H1 (cell line): ENCODE data around the gene FSTL4. TPM values are rescaled to one million over a fixed set of nuclear protein-coding genes. Genes with fewer than 3 reads are reported as not detected.

Experiments used
- CTCF ChIA-PET: fragments of 300-600 bp; sonication (Branson Sonifier 250); formaldehyde crosslinking; loops from one replicate; lab custom pipeline; 2021; ENCODE audit not compliant: partially characterized antibody; lab: Charles Lee
- POLR2A ChIA-PET: fragments of 300-600 bp; sonication (Branson Sonifier 250); formaldehyde crosslinking; loops from one replicate; lab custom pipeline; 2021; ENCODE audit warnings: inconsistent platforms; ENCODE audit not compliant: partially characterized antibody; lab: Charles Lee
- DNase-seq, 2 experiments: peaks; one replicate each; pipeline versions ENCODE4 v3.0.0 to v3.0.0-alpha.2; 2010 to 2022; ENCODE audit warnings: low spot score in 2 of 2, low read depth in 1 of 2, mixed read lengths in 1 of 2
- FAIRE-seq: peaks from 2 replicates; lab custom pipeline; 2011; peaks lifted over from hg19 to GRCh38; lab: Jason Lieb, UNC
- H2AFZ ChIP-seq: 2 replicates; pipeline ENCODE4 v1.8.1; 2012; ENCODE audit warnings: low read length, inconsistent platforms
- H2AK5ac ChIP-seq: 2 replicates; pipeline ENCODE4 v1.6.1; 2013; ENCODE audit warnings: low read depth, low read length
- H2BK120ac ChIP-seq: replicated peaks from 2 replicates; pipeline ENCODE3; 2013; ENCODE audit warnings: low read depth, low read length, inconsistent platforms
- H2BK12ac ChIP-seq: 2 replicates; pipeline ENCODE4 v1.6.1; 2013; ENCODE audit warnings: low read depth, low read length
- H2BK15ac ChIP-seq: 2 replicates; pipeline ENCODE4 v1.6.1; 2013; ENCODE audit warnings: low read length
- H2BK20ac ChIP-seq: 2 replicates; pipeline ENCODE4 v1.6.1; 2013; ENCODE audit warnings: low read length
- H2BK5ac ChIP-seq: 2 replicates; pipeline ENCODE4 v1.6.1; 2013; ENCODE audit warnings: low read depth, low read length
- H3K14ac ChIP-seq: 2 replicates; pipeline ENCODE4 v1.6.1; 2013; ENCODE audit warnings: inconsistent platforms; ENCODE audit not compliant: insufficient read length
- H3K18ac ChIP-seq: 2 replicates; pipeline ENCODE4 v1.6.1; 2013; ENCODE audit warnings: low read length; ENCODE audit errors: extremely low read depth
- H3K23ac ChIP-seq: 2 replicates; pipeline ENCODE4 v1.6.1; 2013; ENCODE audit warnings: inconsistent platforms; ENCODE audit not compliant: insufficient read length
- H3K23me2 ChIP-seq: 2 replicates; pipeline ENCODE4 v1.6.1; 2013; ENCODE audit warnings: low read depth, low read length
- H3K27ac ChIP-seq: 2 replicates; pipeline ENCODE4 v1.6.1; 2011; ENCODE audit warnings: low read depth, low read length, inconsistent platforms
- H3K27me3 ChIP-seq, 4 experiments: replicated peaks in 1 of 4; 1 replicate in 1 of 4; 2 replicates in 3 of 4; pipeline versions ENCODE4 v1.6.1 to v1.8.1; 2011 to 2013; ENCODE audit warnings: low read length in 3 of 4, mild to moderate bottlenecking in 3 of 4, inconsistent platforms in 2 of 4, mixed read lengths in 2 of 4, moderate library complexity in 1 of 4; ENCODE audit not compliant: control insufficient read depth in 3 of 4, insufficient read depth in 3 of 4; ENCODE audit errors: extremely low read depth in 1 of 4
- H3K36me3 ChIP-seq, 4 experiments: 2 replicates each; pipeline versions ENCODE4 v1.6.1 to v1.8.1; 2011 to 2013; ENCODE audit warnings: mild to moderate bottlenecking in 4 of 4, low read length in 3 of 4, moderate library complexity in 2 of 4, control low read depth in 1 of 4, inconsistent platforms in 1 of 4; ENCODE audit not compliant: insufficient read depth in 4 of 4, control insufficient read depth in 2 of 4
- H3K4ac ChIP-seq: replicated peaks from 2 replicates; pipeline ENCODE3; 2013; ENCODE audit warnings: low read length, low read depth, mixed read lengths, inconsistent platforms; ENCODE audit not compliant: insufficient read length
- H3K4me1 ChIP-seq, 4 experiments: replicated peaks in 1 of 4; 1 replicate in 1 of 4; 2 replicates in 3 of 4; pipeline versions ENCODE4 v1.6.1 to v1.8.1; 2011 to 2013; ENCODE audit warnings: low read length in 3 of 4, inconsistent platforms in 2 of 4, mixed read lengths in 1 of 4; ENCODE audit not compliant: insufficient read depth in 4 of 4, control insufficient read depth in 3 of 4
- H3K4me2 ChIP-seq, 2 experiments: 2 replicates each; pipeline versions ENCODE4 v1.6.1 to v1.8.1; 2011 to 2013; ENCODE audit warnings: low read depth in 2 of 2, low read length in 2 of 2, control low read depth in 1 of 2, inconsistent platforms in 1 of 2, mild to moderate bottlenecking in 1 of 2; ENCODE audit not compliant: insufficient read depth in 1 of 2
- H3K4me3 ChIP-seq, 4 experiments: fragments of 200-600, 300-600 bp in 1 of 4; sonication (generic), shearing (Covaris generic), sonication (Bioruptor Twin) in 1 of 4; 2 replicates each; pipeline versions ENCODE4 v1.5.1 to v1.8.1; 2011 to 2016; ENCODE audit warnings: low read length in 4 of 4, low read depth in 3 of 4, control low read depth in 2 of 4, inconsistent platforms in 2 of 4, mild to moderate bottlenecking in 2 of 4, mixed read lengths in 1 of 4, moderate library complexity in 1 of 4; ENCODE audit not compliant: insufficient read depth in 2 of 4; ENCODE audit errors: extremely low read depth in 1 of 4
- H3K56ac ChIP-seq: replicated peaks from 2 replicates; pipeline ENCODE3; 2013; ENCODE audit warnings: low read depth, mild to moderate bottlenecking, mixed read lengths, low read length, inconsistent platforms; ENCODE audit not compliant: insufficient read length
- H3K79me1 ChIP-seq: 2 replicates; pipeline ENCODE4 v1.6.1; 2013; ENCODE audit warnings: low read depth, low read length, control low read depth
- H3K79me2 ChIP-seq, 2 experiments: 2 replicates each; pipeline versions ENCODE4 v1.6.1 to v1.8.1; 2012 to 2013; ENCODE audit warnings: low read length in 2 of 2, mild to moderate bottlenecking in 2 of 2, inconsistent platforms in 1 of 2; ENCODE audit not compliant: insufficient read depth in 2 of 2, control insufficient read depth in 1 of 2
- H3K9ac ChIP-seq, 4 experiments: replicated peaks in 1 of 4; 1 replicate in 1 of 4; 2 replicates in 3 of 4; pipeline versions ENCODE4 v1.6.1 to v1.8.1; 2011 to 2013; ENCODE audit warnings: low read depth in 3 of 4, low read length in 3 of 4, control low read depth in 2 of 4, mild to moderate bottlenecking in 2 of 4, moderate library complexity in 2 of 4, inconsistent platforms in 1 of 4; ENCODE audit errors: extremely low read depth in 1 of 4
- H3K9me3 ChIP-seq, 2 experiments: 2 replicates each; pipeline versions ENCODE4 v1.6.1 to v1.8.1; 2012 to 2013; ENCODE audit warnings: mild to moderate bottlenecking in 2 of 2, moderate library complexity in 2 of 2, control low read depth in 1 of 2, inconsistent platforms in 1 of 2, low read depth in 1 of 2, low read length in 1 of 2, mixed read lengths in 1 of 2; ENCODE audit not compliant: insufficient read depth in 2 of 2
- H4K20me1 ChIP-seq, 2 experiments: replicated peaks in 1 of 2; 2 replicates each; pipeline versions ENCODE3 to v1.8.1; 2011 to 2013; ENCODE audit warnings: inconsistent platforms in 2 of 2, low read length in 2 of 2, mild to moderate bottlenecking in 1 of 2; ENCODE audit not compliant: insufficient read depth in 2 of 2, control insufficient read depth in 1 of 2
- H4K5ac ChIP-seq: 2 replicates; pipeline ENCODE4 v1.6.1; 2013; ENCODE audit warnings: low read length, low read depth, mixed read lengths, inconsistent platforms; ENCODE audit not compliant: insufficient read length
- H4K8ac ChIP-seq: 2 replicates; pipeline ENCODE4 v1.8.0; 2013; ENCODE audit warnings: mild to moderate bottlenecking, moderate library complexity, low read length, inconsistent platforms; ENCODE audit not compliant: insufficient read depth; ENCODE audit errors: extremely low read depth
- H4K91ac ChIP-seq: replicated peaks from 2 replicates; pipeline ENCODE3; 2013; ENCODE audit warnings: low read length, mixed read lengths, inconsistent platforms; ENCODE audit not compliant: insufficient read length
- RAD21 ChIP-seq, 2 experiments: IDR thresholded peaks in 1 of 2; conservative IDR thresholded peaks in 1 of 2; 2 replicates each; pipeline ENCODE4 v1.6.1; 2011; ENCODE audit warnings: low read depth in 2 of 2, low read length in 2 of 2, improper control_type of control experiment in 1 of 2, inconsistent platforms in 1 of 2, mild to moderate bottlenecking in 1 of 2, moderate library complexity in 1 of 2
- SP2 ChIP-seq: IDR thresholded peaks from 2 replicates; pipeline ENCODE4 v1.6.1; 2012; ENCODE audit warnings: mild to moderate bottlenecking, low read length, inconsistent platforms
- TAF1 ChIP-seq: IDR thresholded peaks from 2 replicates; pipeline ENCODE4 v1.6.1; 2011; ENCODE audit warnings: mild to moderate bottlenecking, low read depth, low read length
- WGBS, 2 experiments: shearing (Covaris generic) in 1 of 2; methylation state at CpG; one replicate each; pipeline versions ENCODE4 v1.1.6 to v1.1.7; 2013 to 2015; ENCODE audit warnings: low lambda C conversion rate in 2 of 2, mixed read lengths in 2 of 2, inconsistent platforms in 1 of 2, low coverage in 1 of 2, missing lambda C conversion rate in 1 of 2; ENCODE audit not compliant: insufficient replicate concordance in 2 of 2, insufficient coverage in 1 of 2, insufficient read length in 1 of 2; ENCODE audit errors: extremely low coverage in 1 of 2, missing lambda C conversion rate in 1 of 2; 5-methylcytosine and 5-hydroxymethylcytosine counted together
- polyA plus RNA-seq, 7 experiments: library from polyadenylated mRNA; depleted of rRNA in 3 of 7; stranded (reverse) in 5 of 7; unstranded in 2 of 7; fragments of >200 nt in 5 of 7; fragments of 200-250 nt in 2 of 7; gene quantifications; 1 replicate in 5 of 7; 2 replicates in 1 of 7; 4 replicates in 1 of 7; pipeline versions ENCODE4 v1.2.1 to v1.2.3, GENCODE V29; 2011 to 2013; ENCODE audit warnings: missing spikeins in 2 of 7, mixed read lengths in 2 of 7
- total RNA-seq: library from RNA; stranded (reverse); fragmentation: NEBNext Ultra II Directional; extraction: Animal tissue kit (Norgen Biotek cat#: 25700); gene quantifications from 2 replicates; pipeline ENCODE4 v1.2.1, GENCODE V29; 2021
- TF ChIP-seq, protein P1 (sequence below): IDR thresholded peaks from 2 replicates; pipeline ENCODE4 v1.6.1; 2012; ENCODE audit warnings: low read length, inconsistent platforms
- TF ChIP-seq, protein P2 (sequence below), 3 experiments: IDR thresholded peaks; 1 replicate in 2 of 3; 2 replicates in 1 of 3; pipeline versions ENCODE4 v1.5.1 to v1.6.1; 2011; ENCODE audit warnings: low read length in 3 of 3, mild to moderate bottlenecking in 3 of 3, inconsistent platforms in 2 of 3, low read depth in 1 of 3, moderate library complexity in 1 of 3; ENCODE audit not compliant: insufficient read depth in 1 of 3; ENCODE audit errors: control extremely low read depth in 1 of 3

The FSTL4 gene
- total and polyA plus RNA-seq, 2 of the 8 experiments (the other 6 are each of a cell fraction or from before 2014, with no cell fraction given) = 3.1 to 4.1 TPM

DNA sequence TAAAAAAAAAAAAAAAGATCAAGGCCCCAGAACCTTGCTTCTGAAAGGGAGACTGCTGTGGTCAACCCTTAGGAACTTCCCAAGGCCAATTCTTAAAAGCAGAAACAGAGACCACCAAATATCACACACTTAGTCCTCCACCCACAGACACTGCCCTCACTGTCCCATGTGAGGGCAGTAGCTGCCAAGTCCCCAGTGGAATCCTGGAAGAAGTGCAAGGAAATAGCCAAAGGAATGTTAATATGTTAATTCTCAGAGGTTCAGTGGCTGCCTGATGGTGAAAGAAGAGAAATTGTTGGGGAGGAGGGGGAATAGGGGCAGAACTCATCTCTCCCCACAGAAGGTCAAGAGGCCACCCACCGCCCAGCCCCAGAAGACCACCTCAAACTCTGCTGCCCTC lies 23.1 kb downstream of the FSTL4 start:
- H2BK5ac ChIP-seq = no peak overlapping the region

More for the DNA sequence above, 23.1 kb downstream of the FSTL4 start:
- 0% methylated on average over 1 of the region's 1 CpG; no CpG with 5 or more reads in 1 of the 2 experiments for WGBS, 2 experiments
- Histone ChIP-seq H4K5ac (no peak overlapping the region), H3K56ac (no peak overlapping the region), H2AFZ (no peak overlapping the region), H3K4ac (no peak overlapping the region), H3K4me1 (no peaks in the 10 kb centered on the region; a peak in 1 of 7 replicates), H2BK12ac (no peak overlapping the region), H2BK120ac (no peak overlapping the region), H3K23ac (no peak overlapping the region), H4K91ac (no peak overlapping the region), H3K79me1 (no peaks in the 10 kb centered on the region), H3K9me3 (no peaks in the 10 kb centered on the region), H3K18ac (no peak overlapping the region), H4K20me1 (no peaks in the 10 kb centered on the region), H3K4me2 (no peak overlapping the region), H3K9ac (no peak overlapping the region), H2BK15ac (no peak overlapping the region), H4K8ac (no peak overlapping the region), H3K27ac (no peak overlapping the region), H3K4me3 (no peak overlapping the region), H2BK20ac (no peak overlapping the region), H3K14ac (no peak overlapping the region), H2AK5ac (no peak overlapping the region), H3K36me3 (no peaks in the 10 kb centered on the region), H3K79me2 (no peaks in the 10 kb centered on the region), H3K23me2 (no peaks in the 10 kb centered on the region), H3K27me3 (peaks cover 0 to 13% (median 3%) of the 10 kb centered on the region in 4 experiments; a peak in 3 of 7 replicates)
- POLR2A ChIA-PET = no interaction called here
- DNase-seq = no peak
- TF ChIP-seq TAF1 = no peak
- TF ChIP-seq RAD21 (IDR thresholded peaks at IDR 0.05 in 1 of 2, conservative IDR thresholded peaks at IDR 0.05 in 1 of 2; ENCODE audit: low read depth in 2 of 2, low read length in 2 of 2) = peak in 1 of 2 experiments; percentile 46; a peak in 2 of 4 replicates
- TF ChIP-seq, protein P1, sequence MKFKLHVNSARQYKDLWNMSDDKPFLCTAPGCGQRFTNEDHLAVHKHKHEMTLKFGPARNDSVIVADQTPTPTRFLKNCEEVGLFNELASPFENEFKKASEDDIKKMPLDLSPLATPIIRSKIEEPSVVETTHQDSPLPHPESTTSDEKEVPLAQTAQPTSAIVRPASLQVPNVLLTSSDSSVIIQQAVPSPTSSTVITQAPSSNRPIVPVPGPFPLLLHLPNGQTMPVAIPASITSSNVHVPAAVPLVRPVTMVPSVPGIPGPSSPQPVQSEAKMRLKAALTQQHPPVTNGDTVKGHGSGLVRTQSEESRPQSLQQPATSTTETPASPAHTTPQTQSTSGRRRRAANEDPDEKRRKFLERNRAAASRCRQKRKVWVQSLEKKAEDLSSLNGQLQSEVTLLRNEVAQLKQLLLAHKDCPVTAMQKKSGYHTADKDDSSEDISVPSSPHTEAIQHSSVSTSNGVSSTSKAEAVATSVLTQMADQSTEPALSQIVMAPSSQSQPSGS = no peak
- TF ChIP-seq, protein P2, sequence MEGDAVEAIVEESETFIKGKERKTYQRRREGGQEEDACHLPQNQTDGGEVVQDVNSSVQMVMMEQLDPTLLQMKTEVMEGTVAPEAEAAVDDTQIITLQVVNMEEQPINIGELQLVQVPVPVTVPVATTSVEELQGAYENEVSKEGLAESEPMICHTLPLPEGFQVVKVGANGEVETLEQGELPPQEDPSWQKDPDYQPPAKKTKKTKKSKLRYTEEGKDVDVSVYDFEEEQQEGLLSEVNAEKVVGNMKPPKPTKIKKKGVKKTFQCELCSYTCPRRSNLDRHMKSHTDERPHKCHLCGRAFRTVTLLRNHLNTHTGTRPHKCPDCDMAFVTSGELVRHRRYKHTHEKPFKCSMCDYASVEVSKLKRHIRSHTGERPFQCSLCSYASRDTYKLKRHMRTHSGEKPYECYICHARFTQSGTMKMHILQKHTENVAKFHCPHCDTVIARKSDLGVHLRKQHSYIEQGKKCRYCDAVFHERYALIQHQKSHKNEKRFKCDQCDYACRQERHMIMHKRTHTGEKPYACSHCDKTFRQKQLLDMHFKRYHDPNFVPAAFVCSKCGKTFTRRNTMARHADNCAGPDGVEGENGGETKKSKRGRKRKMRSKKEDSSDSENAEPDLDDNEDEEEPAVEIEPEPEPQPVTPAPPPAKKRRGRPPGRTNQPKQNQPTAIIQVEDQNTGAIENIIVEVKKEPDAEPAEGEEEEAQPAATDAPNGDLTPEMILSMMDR (IDR thresholded peaks at IDR 0.05; ENCODE audit: control extremely low read depth in 1 of 3, insufficient read depth in 1 of 3, low read depth in 1 of 3, low read length in 3 of 3) = peak; percentile 12 to 44 (median 19)
- TF ChIP-seq SP2 = no peak
- CTCF ChIA-PET = interaction anchor here (0.8 to 2.0 kb wide), 4 partner anchors 21 to 166 kb away, joined by 3 to 8 read pairs (median 4); no protein-coding TSS in a partner anchor
- peak; percentile 24 for FAIRE-seq
